ENCODE results near the gene STK11IP.

The STK11IP gene

GRCh38 chr2:219615894-219616293 lies 18.2 kb downstream of the STK11IP start:
- ChIA-PET CTCF (interaction anchor here (1.1 kb wide), 1 partner anchor 23 kb away, joined by 3 read pairs; no protein-coding TSS in a partner anchor), POLR2A (interaction anchor here (0.8 kb wide), 1 partner anchor 95 kb away, joined by 3 read pairs; no protein-coding TSS in a partner anchor)
- no peak for TF ChIP-seq FOXM1 (IDR thresholded peaks at IDR 0.05; ENCODE audit: borderline replicate concordance)
- no peak for TF ChIP-seq ELF4 (IDR thresholded peaks at IDR 0.05)
- no peak for DNase-seq (ENCODE audit: extremely low spot score)

GRCh38 chr2:219616550-219616949 lies 18.9 kb downstream of the STK11IP start:
- TF ChIP-seq PKNOX1 (IDR thresholded peaks at IDR 0.05) (no peak), NFRKB (IDR thresholded peaks at IDR 0.05) (no peak), ARNT (IDR thresholded peaks at IDR 0.05) (no peak), ELF4 (IDR thresholded peaks at IDR 0.05) (no peak), SUZ12 (IDR thresholded peaks at IDR 0.05) (no peak), BHLHE40 (IDR thresholded peaks at IDR 0.05; ENCODE audit: borderline replicate concordance) (no peak)
- DNase-seq (ENCODE audit: extremely low spot score) = no peak
- ChIA-PET CTCF (interaction anchor here (1.1 kb wide), 1 partner anchor 22 kb away, joined by 3 read pairs; no protein-coding TSS in a partner anchor), POLR2A (interaction anchor here (0.8 kb wide), 1 partner anchor 96 kb away, joined by 3 read pairs; no protein-coding TSS in a partner anchor)

- POLR2A ChIA-PET = no interaction called here
- CTCF ChIA-PET = interaction anchor here (0.7 to 1.5 kb wide), 5 partner anchors 62 to 109 kb away, joined by 3 to 5 read pairs (median 3); no protein-coding TSS in a partner anchor
- DNase-seq (ENCODE audit: extremely low spot score) = no peak
- TF ChIP-seq FOXA1 (IDR thresholded peaks at IDR 0.05) (no peak), TARDBP (IDR thresholded peaks at IDR 0.05) (no peak), SP1 (IDR thresholded peaks at IDR 0.05) (no peak), LEF1 (IDR thresholded peaks at IDR 0.05; ENCODE audit: borderline replicate concordance) (no peak)
These were observed 21.1 kb downstream of the STK11IP start for GRCh38 chr2:219618733-219619122.

GRCh38 chr2:219619235-219619634 lies 21.6 kb downstream of the STK11IP start:
- ChIA-PET CTCF (interaction anchor here (0.6 to 1.9 kb wide), 9 partner anchors 23 to 108 kb away, joined by 3 to 5 read pairs (median 3); no protein-coding TSS in a partner anchor), POLR2A (no interaction called here)
- no peak for DNase-seq (ENCODE audit: extremely low spot score)
- TF ChIP-seq FOXK2 (IDR thresholded peaks at IDR 0.05) (no peak), SUZ12 (IDR thresholded peaks at IDR 0.05) (no peak), HDGF (IDR thresholded peaks at IDR 0.05; ENCODE audit: borderline replicate concordance) (no peak), FOXM1 (IDR thresholded peaks at IDR 0.05; ENCODE audit: borderline replicate concordance) (no peak), ARNT (IDR thresholded peaks at IDR 0.05) (no peak), ELF4 (IDR thresholded peaks at IDR 0.05) (no peak), PKNOX1 (IDR thresholded peaks at IDR 0.05) (no peak), L3MBTL2 (conservative IDR thresholded peaks at IDR 0.05) (no peak), LEF1 (IDR thresholded peaks at IDR 0.05; ENCODE audit: borderline replicate concordance) (no peak), CTBP1 (IDR thresholded peaks at IDR 0.05; ENCODE audit: borderline replicate concordance) (no peak), SP1 (IDR thresholded peaks at IDR 0.05) (no peak), FOXA1 (IDR thresholded peaks at IDR 0.05) (no peak), BHLHE40 (IDR thresholded peaks at IDR 0.05; ENCODE audit: borderline replicate concordance) (no peak), ZNF384 (IDR thresholded peaks at IDR 0.05) (no peak)

GRCh38 chr2:219620546-219620945 lies 22.9 kb downstream of the STK11IP start:
- ChIA-PET CTCF (interaction anchor here (0.7 to 1.9 kb wide), 4 partner anchors 22 to 79 kb away, joined by 3 to 10 read pairs (median 6); no protein-coding TSS in a partner anchor), POLR2A (no interaction called here)
- no peak for DNase-seq (ENCODE audit: extremely low spot score)
- TF ChIP-seq PKNOX1 (IDR thresholded peaks at IDR 0.05) = no peak

- ChIA-PET POLR2A (no interaction called here), CTCF (interaction anchor here (1.0 to 1.2 kb wide), 2 partner anchors 81 to 82 kb away, joined by 3 read pairs; no protein-coding TSS in a partner anchor)
- no peak for TF ChIP-seq SP1 (IDR thresholded peaks at IDR 0.05)
- no peak for TF ChIP-seq LEF1 (IDR thresholded peaks at IDR 0.05; ENCODE audit: borderline replicate concordance)
- TF ChIP-seq HDGF (IDR thresholded peaks at IDR 0.05; ENCODE audit: borderline replicate concordance) = no peak
- no peak for TF ChIP-seq FOXM1 (IDR thresholded peaks at IDR 0.05; ENCODE audit: borderline replicate concordance)
- no peak for TF ChIP-seq BHLHE40 (IDR thresholded peaks at IDR 0.05; ENCODE audit: borderline replicate concordance)
- no peak for TF ChIP-seq NFRKB (IDR thresholded peaks at IDR 0.05)
- no peak for TF ChIP-seq ZNF384 (IDR thresholded peaks at IDR 0.05)
- TF ChIP-seq ELF4 (IDR thresholded peaks at IDR 0.05) = no peak
- TF ChIP-seq FOXA1 (IDR thresholded peaks at IDR 0.05) = no peak
- TF ChIP-seq FOXK2 (IDR thresholded peaks at IDR 0.05) = no peak
- no peak for TF ChIP-seq PKNOX1 (IDR thresholded peaks at IDR 0.05)
- TF ChIP-seq SUZ12 (IDR thresholded peaks at IDR 0.05) = no peak
- no peak for TF ChIP-seq TARDBP (IDR thresholded peaks at IDR 0.05)
- TF ChIP-seq CTBP1 (IDR thresholded peaks at IDR 0.05; ENCODE audit: borderline replicate concordance) = no peak
- TF ChIP-seq L3MBTL2 (conservative IDR thresholded peaks at IDR 0.05) = no peak
- no peak for DNase-seq (ENCODE audit: extremely low spot score)
These were observed 24.3 kb downstream of the STK11IP start for GRCh38 chr2:219621935-219622334.
